ENCODE results near the gene MEF2C. TPM values are rescaled to one million over a fixed set of nuclear protein-coding genes. Genes with fewer than 3 reads are reported as not detected.

Gene MEF2C
- total RNA-seq, 1 experiment from 2014 or later = 1.7 TPM

- H3K4me3 Mint-ChIP-seq = no peak overlapping the region
- no peak for TF ChIP-seq FOXK1 (CRISPR knock-in tag; IDR thresholded peaks at IDR 0.05)
- TF ChIP-seq JUN (CRISPR knock-in tag; IDR thresholded peaks at IDR 0.05) = no peak
- TF ChIP-seq ZNF281 (CRISPR knock-in tag; IDR thresholded peaks at IDR 0.05) = no peak
- TF ChIP-seq NFATC4 (CRISPR knock-in tag; IDR thresholded peaks at IDR 0.05) = no peak
- TF ChIP-seq MXD4 (CRISPR knock-in tag; IDR thresholded peaks at IDR 0.05; ENCODE audit: borderline replicate concordance) = no peak
- TF ChIP-seq MYBL2 (CRISPR knock-in tag; IDR thresholded peaks at IDR 0.05) = no peak
- no peak for TF ChIP-seq ATF6 (CRISPR knock-in tag; IDR thresholded peaks at IDR 0.05)
- no peak for TF ChIP-seq NFYB (CRISPR knock-in tag; conservative IDR thresholded peaks at IDR 0.05; ENCODE audit: low read depth)
- no peak for TF ChIP-seq EMX1 (CRISPR knock-in tag; IDR thresholded peaks at IDR 0.05)
- TF ChIP-seq ESRRA (CRISPR knock-in tag; IDR thresholded peaks at IDR 0.05; ENCODE audit: borderline replicate concordance) = no peak
- no peaks in the 10 kb centered on the region for H3K36me3 Mint-ChIP-seq
- H3K27ac Mint-ChIP-seq = no peak overlapping the region
- ATAC-seq (no peak), DNase-seq (ENCODE audit: low spot score) (no peak)
- no peaks in the 10 kb centered on the region for H3K27me3 Mint-ChIP-seq (ENCODE audit: low read depth)
- ChIA-PET POLR2A (interaction anchor here (0.6 kb wide), 1 partner anchor 26 kb away, joined by 3 read pairs; no protein-coding TSS in a partner anchor), CTCF (interaction anchor here (0.7 kb wide), 1 partner anchor 27 kb away, joined by 3 read pairs; no protein-coding TSS in a partner anchor)
- 0 out of 2 replicates have a peak, but pooled peaks cover 3% of the 10 kb centered on the region for H3K9me3 Mint-ChIP-seq
- H3K4me1 Mint-ChIP-seq = no peaks in the 10 kb centered on the region
Measured at GRCh38 chr5:88863523-88863922, 19.5 kb downstream of the MEF2C start.

- no peak for DNase-seq (ENCODE audit: low spot score)
- H3K9me3 Mint-ChIP-seq = peaks cover 9% of the 10 kb centered on the region
- ChIA-PET POLR2A (interaction anchor here (0.6 kb wide), 1 partner anchor 27 kb away, joined by 3 read pairs; no protein-coding TSS in a partner anchor), CTCF (interaction anchor here (0.7 kb wide), 1 partner anchor 26 kb away, joined by 3 read pairs; no protein-coding TSS in a partner anchor)
- no peak for ATAC-seq
- no peaks in the 10 kb centered on the region for H3K4me1 Mint-ChIP-seq
- no peak overlapping the region for H3K27ac Mint-ChIP-seq
- H3K4me3 Mint-ChIP-seq = no peak overlapping the region
- TF ChIP-seq ZNF263 (CRISPR knock-in tag; IDR thresholded peaks at IDR 0.05; ENCODE audit: low read depth) (no peak), SMAD4 (CRISPR knock-in tag; IDR thresholded peaks at IDR 0.05) (no peak), USF1 (CRISPR knock-in tag; IDR thresholded peaks at IDR 0.05) (no peak), USF2 (CRISPR knock-in tag; IDR thresholded peaks at IDR 0.05) (no peak), ARID4B (CRISPR knock-in tag; IDR thresholded peaks at IDR 0.05; ENCODE audit: borderline replicate concordance) (no peak), PRRX2 (CRISPR knock-in tag; IDR thresholded peaks at IDR 0.05) (no peak), CDX4 (CRISPR knock-in tag; IDR thresholded peaks at IDR 0.05; ENCODE audit: borderline replicate concordance) (no peak), FOXJ3 (CRISPR knock-in tag; IDR thresholded peaks at IDR 0.05; ENCODE audit: borderline replicate concordance) (no peak), JUN (CRISPR knock-in tag; IDR thresholded peaks at IDR 0.05) (no peak), TCF7 (CRISPR knock-in tag; IDR thresholded peaks at IDR 0.05; ENCODE audit: low read depth) (no peak), ESRRA (CRISPR knock-in tag; IDR thresholded peaks at IDR 0.05; ENCODE audit: borderline replicate concordance) (no peak)
- peaks cover 5% of the 10 kb centered on the region for H3K36me3 Mint-ChIP-seq
- H3K27me3 Mint-ChIP-seq (ENCODE audit: low read depth) = no peaks in the 10 kb centered on the region
Measured at GRCh38 chr5:88862547-88863175, 20.3 kb downstream of the MEF2C start.
